Peyer's patch (tissue), 4 donors: ENCODE data around the gene PDSS1. TPM values are rescaled to one million over a fixed set of nuclear protein-coding genes. Genes with fewer than 3 reads are reported as not detected.

Source experiments
- DNase-seq, 3 donors: peaks; one replicate each; pipeline ENCODE4 v3.0.0-alpha.2; 2017 to 2019
- H3K27ac ChIP-seq, 4 donors: fragments of 200-600 bp; sonication (generic); one replicate each; pipeline ENCODE4 v1.5.1; 2016 to 2019
- H3K27me3 ChIP-seq, 2 donors: fragments of 200-600 bp; sonication (generic); one replicate each; pipeline ENCODE4 v1.5.1; 2019
- H3K36me3 ChIP-seq, 3 donors: fragments of 200-600 bp; sonication (generic); one replicate each; pipeline ENCODE4 v1.5.1; 2016 to 2019
- H3K4me1 ChIP-seq, 4 donors: fragments of 200-600 bp; sonication (generic); one replicate each; pipeline ENCODE4 v1.5.1; 2016 to 2019
- H3K4me3 ChIP-seq, 4 donors: fragments of 200-600 bp; sonication (generic); 1 replicate in 3 of 4; 2 replicates in 1 of 4; pipeline ENCODE4 v1.5.1; 2016 to 2019; ENCODE audit warnings: mild to moderate bottlenecking in 1 of 4
- H3K9me3 ChIP-seq, 4 donors: fragments of 200-600 bp; sonication (generic); one replicate each; pipeline ENCODE4 v1.5.1; 2016 to 2019; ENCODE audit warnings: mild to moderate bottlenecking in 1 of 4
- POLR2A ChIP-seq, 2 donors: fragments of 450-650 bp; IDR thresholded peaks; one replicate each; pipeline ENCODE4 v1.5.1; 2017; ENCODE audit warnings: antibody characterized with exemption in 2 of 2, mild to moderate bottlenecking in 2 of 2, moderate library complexity in 2 of 2
- total RNA-seq, 4 donors: library from RNA; depleted of rRNA; stranded (reverse); fragments of >200 nt; gene quantifications; one replicate each; pipeline ENCODE4 v1.1.0, GENCODE V29; 2016
- TF ChIP-seq, protein P1 (sequence below), 6 experiments: fragments of 450-650 bp in 4 of 6; fragments of 200-600 bp in 2 of 6; sonication (generic) in 1 of 6; IDR thresholded peaks; one replicate each; pipeline ENCODE4 v1.5.1; 2017 to 2019; ENCODE audit warnings: antibody characterized with exemption in 6 of 6, mild to moderate bottlenecking in 3 of 6, moderate library complexity in 1 of 6

PDSS1 gene
- total RNA-seq, 4 donors from 2014 or later: 26.2 to 41.0 (median 32.3) TPM

DNA sequence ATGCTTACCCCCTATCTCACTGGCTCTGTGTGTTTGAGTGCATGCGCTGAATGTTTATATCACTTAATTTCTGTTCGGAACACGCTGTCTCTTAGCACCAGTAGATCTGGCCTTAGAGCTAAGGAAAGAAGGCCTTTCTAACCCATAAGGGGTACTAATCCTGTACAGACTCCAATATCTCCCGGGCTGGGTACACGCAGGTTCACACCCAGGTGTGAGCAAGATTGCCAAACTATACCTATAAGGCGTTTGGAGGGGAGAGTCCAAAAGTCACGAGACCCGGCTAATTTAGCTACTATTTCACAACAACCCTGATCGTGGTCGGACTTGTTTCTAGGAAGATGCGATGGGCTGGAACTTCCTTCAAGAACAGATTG lies 727 bp upstream of the PDSS1 start:
- H3K27me3 ChIP-seq: no peaks in the 10 kb centered on the region
- no peak for TF ChIP-seq POLR2A (IDR thresholded peaks at IDR 0.05)
- TF ChIP-seq, protein P1, sequence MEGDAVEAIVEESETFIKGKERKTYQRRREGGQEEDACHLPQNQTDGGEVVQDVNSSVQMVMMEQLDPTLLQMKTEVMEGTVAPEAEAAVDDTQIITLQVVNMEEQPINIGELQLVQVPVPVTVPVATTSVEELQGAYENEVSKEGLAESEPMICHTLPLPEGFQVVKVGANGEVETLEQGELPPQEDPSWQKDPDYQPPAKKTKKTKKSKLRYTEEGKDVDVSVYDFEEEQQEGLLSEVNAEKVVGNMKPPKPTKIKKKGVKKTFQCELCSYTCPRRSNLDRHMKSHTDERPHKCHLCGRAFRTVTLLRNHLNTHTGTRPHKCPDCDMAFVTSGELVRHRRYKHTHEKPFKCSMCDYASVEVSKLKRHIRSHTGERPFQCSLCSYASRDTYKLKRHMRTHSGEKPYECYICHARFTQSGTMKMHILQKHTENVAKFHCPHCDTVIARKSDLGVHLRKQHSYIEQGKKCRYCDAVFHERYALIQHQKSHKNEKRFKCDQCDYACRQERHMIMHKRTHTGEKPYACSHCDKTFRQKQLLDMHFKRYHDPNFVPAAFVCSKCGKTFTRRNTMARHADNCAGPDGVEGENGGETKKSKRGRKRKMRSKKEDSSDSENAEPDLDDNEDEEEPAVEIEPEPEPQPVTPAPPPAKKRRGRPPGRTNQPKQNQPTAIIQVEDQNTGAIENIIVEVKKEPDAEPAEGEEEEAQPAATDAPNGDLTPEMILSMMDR (IDR thresholded peaks at IDR 0.05): no peak
- peak overlapping the region; percentile 83 to 95 (median 94) for H3K27ac ChIP-seq
- H3K9me3 ChIP-seq: no peaks in the 10 kb centered on the region
- H3K4me1 ChIP-seq: peaks cover 0 to 26% (median 7%) of the 10 kb centered on the region in 4 donors
- no peak for DNase-seq
- H3K36me3 ChIP-seq: no peaks in the 10 kb centered on the region
- H3K4me3 ChIP-seq: peak overlapping the region; percentile 86 to 97 (median 91)

DNA sequence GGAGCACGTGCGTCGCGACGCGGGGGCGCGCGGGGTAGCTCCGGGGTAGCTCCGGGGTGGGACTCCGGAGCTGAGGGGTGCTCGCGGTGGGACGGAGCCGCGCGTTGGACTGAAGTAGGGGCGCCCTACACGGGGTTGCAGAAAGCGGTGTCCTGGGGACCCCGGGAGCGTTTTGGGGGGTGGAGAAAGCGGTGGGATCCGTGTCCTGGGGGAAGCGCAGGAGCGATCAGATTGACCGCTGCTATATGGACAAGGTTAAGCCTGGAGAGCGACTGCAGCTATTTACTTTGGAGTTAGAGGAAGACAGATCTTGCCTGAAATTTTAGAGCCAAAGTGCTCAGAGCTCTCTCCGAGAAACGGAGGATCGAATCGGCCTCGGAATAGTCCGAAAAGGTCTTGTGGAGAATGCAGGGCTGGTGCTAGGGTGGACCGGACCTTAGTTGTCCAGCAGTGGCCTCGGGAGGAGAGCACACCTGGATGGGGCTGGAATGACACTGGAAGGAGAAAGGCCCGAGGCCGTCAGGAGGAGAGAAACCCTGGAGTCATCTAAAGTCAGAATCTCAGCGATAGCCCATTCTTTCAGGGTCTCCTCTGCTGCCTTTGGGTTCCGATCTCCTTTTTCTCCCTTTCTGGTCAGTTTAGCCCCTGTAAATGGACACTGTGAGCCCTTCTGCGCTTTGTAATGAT lies 564 bp downstream of the PDSS1 start:
- Histone ChIP-seq H3K4me3 (peak overlapping the region; percentile 86 to 97 (median 91)), H3K27ac (peak overlapping the region; percentile 83 to 95 (median 94)), H3K9me3 (no peaks in the 10 kb centered on the region), H3K4me1 (peaks cover 6 to 30% (median 7%) of the 10 kb centered on the region in 4 donors), H3K36me3 (no peaks in the 10 kb centered on the region), H3K27me3 (no peaks in the 10 kb centered on the region)
- TF ChIP-seq POLR2A (IDR thresholded peaks at IDR 0.05): no peak
- TF ChIP-seq, protein P1 (IDR thresholded peaks at IDR 0.05): no peak
- no peak for DNase-seq

DNA sequence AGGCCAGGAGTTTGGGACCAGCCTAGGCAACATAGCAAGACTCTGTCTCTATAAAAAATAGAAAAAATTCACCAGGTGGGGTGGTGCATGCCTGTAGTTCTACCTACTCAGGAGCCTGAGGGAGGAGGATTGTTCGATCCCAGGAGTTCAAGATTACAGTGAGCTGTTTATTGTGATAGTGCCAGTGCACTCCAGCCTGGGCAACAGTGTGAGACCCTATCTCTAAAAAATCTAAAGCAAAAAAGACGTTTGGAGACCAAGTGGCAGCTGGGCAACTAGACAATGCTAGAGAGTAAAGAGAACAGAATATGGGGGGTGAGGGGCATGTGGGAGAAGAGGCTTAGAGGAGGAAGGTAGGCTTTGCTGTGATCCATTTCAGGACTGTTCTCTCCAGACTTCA lies 1.4 kb downstream of the PDSS1 start:
- peaks cover 6 to 30% (median 8%) of the 10 kb centered on the region in 4 donors for H3K4me1 ChIP-seq

DNA sequence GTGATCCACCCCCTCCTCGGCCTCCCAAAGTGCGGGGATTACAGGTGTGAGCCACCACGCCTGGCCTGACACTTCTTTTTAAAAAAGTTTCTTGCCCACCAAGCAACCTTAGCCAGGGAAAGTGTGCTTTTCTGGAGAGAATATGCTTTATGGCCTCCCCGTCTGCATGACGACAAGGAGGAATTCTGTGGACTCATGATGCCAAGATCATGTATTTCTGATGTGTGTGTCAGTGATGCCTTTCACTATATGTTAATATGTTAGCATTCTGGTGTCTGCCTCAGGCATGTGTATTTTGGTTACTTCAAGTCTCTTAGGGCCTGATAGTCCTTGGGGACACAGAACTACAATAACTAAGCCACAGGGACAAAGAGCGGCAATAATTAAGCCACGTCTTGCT lies 2.1 kb downstream of the PDSS1 start:
- peak overlapping the region in 1 of 4 donors; percentile 93 for H3K4me3 ChIP-seq
- no peaks in the 10 kb centered on the region for H3K27me3 ChIP-seq
- peak overlapping the region in 2 of 4 donors; percentile 85 to 94 for H3K27ac ChIP-seq
- TF ChIP-seq, protein P1 (IDR thresholded peaks at IDR 0.05): no peak
- TF ChIP-seq POLR2A (IDR thresholded peaks at IDR 0.05): no peak
- no peaks in the 10 kb centered on the region for H3K9me3 ChIP-seq
- peaks cover 6 to 30% (median 8%) of the 10 kb centered on the region in 4 donors for H3K4me1 ChIP-seq
- H3K36me3 ChIP-seq: peaks cover 0 to 2% (median 0%) of the 10 kb centered on the region in 3 donors
- no peak for DNase-seq

More for the DNA sequence above, 1.4 kb downstream of the PDSS1 start:
- Histone ChIP-seq H3K27me3 (no peaks in the 10 kb centered on the region), H3K36me3 (no peaks in the 10 kb centered on the region), H3K4me3 (peak overlapping the region in 3 of 4 donors; percentile 86 to 93 (median 89)), H3K9me3 (no peaks in the 10 kb centered on the region), H3K27ac (peak overlapping the region in 2 of 4 donors; percentile 93 to 94)
- no peak for DNase-seq
- TF ChIP-seq, protein P1 (IDR thresholded peaks at IDR 0.05): no peak
- no peak for TF ChIP-seq POLR2A (IDR thresholded peaks at IDR 0.05)

DNA sequence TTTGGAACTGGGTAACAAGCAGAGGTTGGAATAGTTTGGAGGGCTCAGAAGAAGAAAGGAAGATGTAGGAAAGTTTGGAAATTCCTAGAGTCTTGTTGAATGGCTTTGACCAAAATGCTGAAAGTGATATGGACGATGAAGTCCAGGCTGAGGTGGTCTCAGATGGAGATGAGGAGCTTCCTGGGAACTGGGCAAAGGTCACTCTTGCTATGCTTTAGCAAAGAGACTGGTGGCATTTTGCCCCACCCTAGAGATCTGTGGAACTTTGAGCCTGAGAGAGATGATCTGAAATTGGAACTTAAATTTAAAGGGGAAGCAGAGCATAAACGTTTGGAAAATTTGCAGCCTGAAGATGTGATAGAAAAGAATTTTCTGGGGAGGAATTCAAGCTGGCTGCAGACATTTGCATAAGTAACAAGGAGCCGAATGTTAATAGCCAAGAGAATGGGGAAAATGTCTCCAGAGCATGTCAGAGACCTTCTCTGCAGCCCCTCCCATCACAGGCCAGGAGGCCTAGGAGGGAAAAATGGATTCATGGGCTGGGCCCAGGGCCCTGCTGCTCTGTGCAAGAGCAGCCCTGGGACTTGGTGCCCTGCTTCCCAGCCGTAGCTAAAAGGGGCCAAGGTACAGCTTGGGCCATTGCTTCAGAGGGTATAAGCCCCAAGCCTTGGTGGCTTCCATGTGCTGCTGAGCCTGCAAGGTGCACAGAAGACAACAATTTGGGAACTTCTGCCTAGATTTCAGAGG lies 3.6 kb downstream of the PDSS1 start:
- Histone ChIP-seq H3K4me3 (peak overlapping the region in 2 of 4 donors; percentile 0 to 21), H3K4me1 (peaks cover 6 to 30% (median 8%) of the 10 kb centered on the region in 4 donors), H3K36me3 (peaks cover 0 to 17% (median 0%) of the 10 kb centered on the region in 3 donors), H3K27me3 (no peaks in the 10 kb centered on the region), H3K27ac (peak overlapping the region in 3 of 4 donors; percentile 30 to 94 (median 85)), H3K9me3 (no peaks in the 10 kb centered on the region)
- no peak for DNase-seq
- no peak for TF ChIP-seq POLR2A (IDR thresholded peaks at IDR 0.05)
- TF ChIP-seq, protein P1 (IDR thresholded peaks at IDR 0.05): no peak
